Measurements from ENCODE around the gene RAD51B. TPM values are rescaled to one million over a fixed set of nuclear protein-coding genes. Genes with fewer than 3 reads are reported as not detected.

Gene RAD51B
- total RNA-seq, 1 experiment from 2014 or later = 8.5 TPM

- ATAC-seq (no peak), DNase-seq (ENCODE audit: low read depth, low spot score) (no peak)
- Histone ChIP-seq H3K9me3 (ENCODE audit: control insufficient read depth, insufficient read depth, low read depth, low read length) (no peaks in the 10 kb centered on the region), H3K4me3 (ENCODE audit: low read depth in 2 of 2, low read length in 2 of 2) (no peak overlapping the region), H3K27me3 (ENCODE audit: control insufficient read depth, insufficient read depth, low read length) (no peaks in the 10 kb centered on the region), H3K4me1 (ENCODE audit: control insufficient read depth, insufficient read depth, low read length) (no peaks in the 10 kb centered on the region), H3K27ac (ENCODE audit: low read length) (no peak overlapping the region), H3K36me3 (ENCODE audit: control insufficient read depth, insufficient read depth, low read length) (no peaks in the 10 kb centered on the region)
- ChIA-PET POLR2A (no interaction called here), CTCF (no interaction called here)
- BruUV-seq (replicated peaks) = no TSS peak
- in situ Hi-C loops (cut with HindIII; ENCODE audit: low pct_unique_long_range_greater_than_20kb, low sequenced_read_pairs) (no loop called here), intact Hi-C loops (cut with micrococcal nuclease; ENCODE audit: unreplicated experiment) (no loop called here)
- TF ChIP-seq TCF7L2 (IDR thresholded peaks at IDR 0.05; ENCODE audit: low read depth, low read length) = no peak
- TF ChIP-seq, protein P1, sequence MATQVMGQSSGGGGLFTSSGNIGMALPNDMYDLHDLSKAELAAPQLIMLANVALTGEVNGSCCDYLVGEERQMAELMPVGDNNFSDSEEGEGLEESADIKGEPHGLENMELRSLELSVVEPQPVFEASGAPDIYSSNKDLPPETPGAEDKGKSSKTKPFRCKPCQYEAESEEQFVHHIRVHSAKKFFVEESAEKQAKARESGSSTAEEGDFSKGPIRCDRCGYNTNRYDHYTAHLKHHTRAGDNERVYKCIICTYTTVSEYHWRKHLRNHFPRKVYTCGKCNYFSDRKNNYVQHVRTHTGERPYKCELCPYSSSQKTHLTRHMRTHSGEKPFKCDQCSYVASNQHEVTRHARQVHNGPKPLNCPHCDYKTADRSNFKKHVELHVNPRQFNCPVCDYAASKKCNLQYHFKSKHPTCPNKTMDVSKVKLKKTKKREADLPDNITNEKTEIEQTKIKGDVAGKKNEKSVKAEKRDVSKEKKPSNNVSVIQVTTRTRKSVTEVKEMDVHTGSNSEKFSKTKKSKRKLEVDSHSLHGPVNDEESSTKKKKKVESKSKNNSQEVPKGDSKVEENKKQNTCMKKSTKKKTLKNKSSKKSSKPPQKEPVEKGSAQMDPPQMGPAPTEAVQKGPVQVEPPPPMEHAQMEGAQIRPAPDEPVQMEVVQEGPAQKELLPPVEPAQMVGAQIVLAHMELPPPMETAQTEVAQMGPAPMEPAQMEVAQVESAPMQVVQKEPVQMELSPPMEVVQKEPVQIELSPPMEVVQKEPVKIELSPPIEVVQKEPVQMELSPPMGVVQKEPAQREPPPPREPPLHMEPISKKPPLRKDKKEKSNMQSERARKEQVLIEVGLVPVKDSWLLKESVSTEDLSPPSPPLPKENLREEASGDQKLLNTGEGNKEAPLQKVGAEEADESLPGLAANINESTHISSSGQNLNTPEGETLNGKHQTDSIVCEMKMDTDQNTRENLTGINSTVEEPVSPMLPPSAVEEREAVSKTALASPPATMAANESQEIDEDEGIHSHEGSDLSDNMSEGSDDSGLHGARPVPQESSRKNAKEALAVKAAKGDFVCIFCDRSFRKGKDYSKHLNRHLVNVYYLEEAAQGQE (IDR thresholded peaks at IDR 0.05; ENCODE audit: insufficient read depth in 1 of 2, low read depth in 2 of 2, low read length in 1 of 2) = no peak
- TF ChIP-seq SIN3A (IDR thresholded peaks at IDR 0.05; ENCODE audit: borderline replicate concordance, insufficient read depth, low read depth, low read length) = no peak
- no peak for TF ChIP-seq CTCF (IDR thresholded peaks at IDR 0.05)
- no peak for TF ChIP-seq POLR2AphosphoS5 (IDR thresholded peaks at IDR 0.05; ENCODE audit: low read depth, low read length)
Observed at GRCh38 chr14:68414121-68414520, 594.5 kb downstream of the RAD51B start.

DNA sequence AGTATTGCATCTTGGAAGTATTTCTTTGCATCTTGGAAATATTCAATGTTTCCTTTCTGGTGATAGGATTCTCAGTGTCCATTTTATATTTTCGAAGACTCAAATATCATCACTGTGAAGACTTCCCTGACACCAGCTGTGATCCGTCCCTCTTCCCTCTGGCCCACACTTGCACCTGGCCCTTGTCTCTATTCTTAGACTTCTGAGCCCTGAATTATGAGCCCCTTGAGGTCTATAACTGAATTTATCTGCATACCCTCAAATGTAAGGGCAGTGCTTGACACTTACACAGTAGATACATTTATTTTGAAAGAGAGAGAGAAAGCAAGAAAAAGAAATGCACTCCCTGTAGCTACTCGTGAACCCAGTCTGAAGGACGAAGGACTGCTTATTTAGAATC is 596.6 kb downstream of the RAD51B start:
- H3K4me3 ChIP-seq (ENCODE audit: low read depth in 2 of 2, low read length in 2 of 2) = no peak overlapping the region
- intact Hi-C loops (cut with micrococcal nuclease; ENCODE audit: unreplicated experiment) = no loop called here
- no peaks in the 10 kb centered on the region for H3K27me3 ChIP-seq (ENCODE audit: control insufficient read depth, insufficient read depth, low read length)
- DNase-seq (ENCODE audit: low read depth, low spot score) (no peak), ATAC-seq (no peak)
- H3K27ac ChIP-seq (ENCODE audit: low read length) = no peak overlapping the region
- in situ Hi-C loops (cut with HindIII; ENCODE audit: low pct_unique_long_range_greater_than_20kb, low sequenced_read_pairs) = no loop called here
- ChIA-PET POLR2A (no interaction called here), CTCF (no interaction called here)
- H3K36me3 ChIP-seq (ENCODE audit: control insufficient read depth, insufficient read depth, low read length) = no peaks in the 10 kb centered on the region
- no TSS peak for BruUV-seq (replicated peaks)
- H3K4me1 ChIP-seq (ENCODE audit: control insufficient read depth, insufficient read depth, low read length) = no peaks in the 10 kb centered on the region
- H3K9me3 ChIP-seq (ENCODE audit: control insufficient read depth, insufficient read depth, low read depth, low read length) = no peaks in the 10 kb centered on the region
- TF ChIP-seq POLR2AphosphoS5 (IDR thresholded peaks at IDR 0.05; ENCODE audit: low read depth, low read length) (no peak), TCF7L2 (IDR thresholded peaks at IDR 0.05; ENCODE audit: low read depth, low read length) (no peak), CTCF (IDR thresholded peaks at IDR 0.05) (no peak), SIN3A (IDR thresholded peaks at IDR 0.05; ENCODE audit: borderline replicate concordance, insufficient read depth, low read depth, low read length) (no peak)
- TF ChIP-seq, protein P1 (IDR thresholded peaks at IDR 0.05; ENCODE audit: insufficient read depth in 1 of 2, low read depth in 2 of 2, low read length in 1 of 2) = no peak
